HepG2 (cell line): ENCODE measurements around the gene LIME1. TPM values are rescaled to one million over a fixed set of nuclear protein-coding genes. Genes with fewer than 3 reads are reported as not detected.

ENCODE experiments used
- CBX1 ChIP-seq: IDR thresholded peaks from one replicate; pipeline ENCODE4 v1.6.1; 2016; ENCODE audit warnings: antibody characterized with exemption, low read depth
- HDAC6 ChIP-seq: fragments of 200-600 bp; sonication (generic); IDR thresholded peaks from 2 replicates; pipeline ENCODE4 v1.7.0; 2017; ENCODE audit warnings: mild to moderate bottlenecking, antibody characterized with exemption, low read length, low read depth
- ISL2 ChIP-seq: sonication (generic); formaldehyde crosslinking; IDR thresholded peaks from 2 replicates; pipeline ENCODE4 v1.5.0; 2020; ENCODE audit warnings: missing genetic modification reagents
- KLF6 ChIP-seq: IDR thresholded peaks from 2 replicates; pipeline ENCODE4 v1.8.0; 2016; ENCODE audit warnings: missing biosample characterization, missing genetic modification reagents
- MXD3 ChIP-seq: IDR thresholded peaks from 2 replicates; pipeline ENCODE4 v1.6.1; 2016; ENCODE audit warnings: mild to moderate bottlenecking, missing biosample characterization, missing genetic modification reagents
- NFKBIZ ChIP-seq: IDR thresholded peaks from 2 replicates; pipeline ENCODE4 v1.6.1; 2018; ENCODE audit warnings: missing genetic modification reagents, missing compliant biosample characterization
- PAWR ChIP-seq: sonication (generic); formaldehyde crosslinking; IDR thresholded peaks from 2 replicates; pipeline ENCODE4 v1.4.0; 2020; ENCODE audit warnings: missing genetic modification reagents, mild to moderate bottlenecking, borderline replicate concordance
- RARA ChIP-seq: IDR thresholded peaks from 2 replicates; pipeline ENCODE4 v1.6.1; 2016; ENCODE audit warnings: missing genetic modification reagents, missing compliant biosample characterization
- SMARCE1 ChIP-seq: fragments of 450-650 bp; IDR thresholded peaks from 2 replicates; pipeline ENCODE4 v1.6.1; 2017; ENCODE audit warnings: borderline replicate concordance
- ZFP41 ChIP-seq: sonication (generic); formaldehyde crosslinking; IDR thresholded peaks from 2 replicates; pipeline ENCODE4 v1.4.0; 2020; ENCODE audit warnings: mild to moderate bottlenecking, missing genetic modification reagents, borderline replicate concordance
- ZNF263 ChIP-seq: sonication (generic); formaldehyde crosslinking; IDR thresholded peaks from 2 replicates; pipeline ENCODE4 v1.4.0; 2020; ENCODE audit warnings: missing genetic modification reagents
- ZNF329 ChIP-seq: sonication (generic); formaldehyde crosslinking; IDR thresholded peaks from 2 replicates; pipeline ENCODE4 v1.9.0; 2021; ENCODE audit warnings: low read depth, mild to moderate bottlenecking, missing genetic modification reagents
- ZNF343 ChIP-seq: sonication (generic); formaldehyde crosslinking; IDR thresholded peaks from 2 replicates; pipeline ENCODE4 v1.4.0; 2020; ENCODE audit warnings: mild to moderate bottlenecking, missing genetic modification reagents
- ZNF362 ChIP-seq: sonication (generic); formaldehyde crosslinking; IDR thresholded peaks from 2 replicates; pipeline ENCODE4 v1.4.0; 2020; ENCODE audit warnings: missing genetic modification reagents, mild to moderate bottlenecking, borderline replicate concordance
- ZNF569 ChIP-seq: sonication (generic); formaldehyde crosslinking; IDR thresholded peaks from 2 replicates; pipeline ENCODE4 v1.5.0; 2020; ENCODE audit warnings: mild to moderate bottlenecking, missing genetic modification reagents, moderate library complexity, borderline replicate concordance
- ZNF737 ChIP-seq: sonication (generic); formaldehyde crosslinking; IDR thresholded peaks from 2 replicates; pipeline ENCODE4 v1.5.0; 2020; ENCODE audit warnings: missing genetic modification reagents, mild to moderate bottlenecking, borderline replicate concordance
- polyA plus RNA-seq, 8 experiments: library from polyadenylated mRNA; depleted of rRNA in 3 of 8; stranded (reverse) in 7 of 8; unstranded in 1 of 8; fragments of >200 nt; fragmentation: Illumina TruSeq in 4 of 8; extraction: Trizol in 4 of 8; gene quantifications; 2 replicates each; pipeline versions ENCODE4 v1.2.1 to v1.2.3, GENCODE V29; 2011 to 2016; ENCODE audit warnings: low read depth in 4 of 8, missing spikeins in 1 of 8, mixed read lengths in 1 of 8; ENCODE audit not compliant: insufficient read depth in 1 of 8
- total RNA-seq, 5 experiments: library from RNA; depleted of rRNA; stranded (reverse); fragments of >200 nt; fragmentation: Illumina TruSeq; extraction: Trizol; gene quantifications; 2 replicates each; pipeline ENCODE4 v1.2.3, GENCODE V29; 2016; ENCODE audit warnings: low read depth in 1 of 5
- TF ChIP-seq, protein P1 (sequence below): sonication (generic); formaldehyde crosslinking; IDR thresholded peaks from 2 replicates; pipeline ENCODE4 v1.4.0; 2020; ENCODE audit warnings: low read depth, missing genetic modification reagents
- TF ChIP-seq, protein P2 (sequence below): sonication (generic); formaldehyde crosslinking; IDR thresholded peaks from 2 replicates; pipeline ENCODE4 v1.5.0; 2020; ENCODE audit warnings: missing genetic modification reagents
- TF ChIP-seq, protein P3 (sequence below), 2 experiments: IDR thresholded peaks; 2 replicates each; pipeline ENCODE4 v1.6.1; 2011 to 2012; ENCODE audit warnings: low read length in 2 of 2, borderline replicate concordance in 1 of 2, low read depth in 1 of 2, mild to moderate bottlenecking in 1 of 2, moderate library complexity in 1 of 2

Gene LIME1
- total and polyA plus RNA-seq, 2 of the 13 experiments (the other 11 are each of a cell fraction or from before 2014, with no cell fraction given) = 13.0 to 61.5 TPM

DNA sequence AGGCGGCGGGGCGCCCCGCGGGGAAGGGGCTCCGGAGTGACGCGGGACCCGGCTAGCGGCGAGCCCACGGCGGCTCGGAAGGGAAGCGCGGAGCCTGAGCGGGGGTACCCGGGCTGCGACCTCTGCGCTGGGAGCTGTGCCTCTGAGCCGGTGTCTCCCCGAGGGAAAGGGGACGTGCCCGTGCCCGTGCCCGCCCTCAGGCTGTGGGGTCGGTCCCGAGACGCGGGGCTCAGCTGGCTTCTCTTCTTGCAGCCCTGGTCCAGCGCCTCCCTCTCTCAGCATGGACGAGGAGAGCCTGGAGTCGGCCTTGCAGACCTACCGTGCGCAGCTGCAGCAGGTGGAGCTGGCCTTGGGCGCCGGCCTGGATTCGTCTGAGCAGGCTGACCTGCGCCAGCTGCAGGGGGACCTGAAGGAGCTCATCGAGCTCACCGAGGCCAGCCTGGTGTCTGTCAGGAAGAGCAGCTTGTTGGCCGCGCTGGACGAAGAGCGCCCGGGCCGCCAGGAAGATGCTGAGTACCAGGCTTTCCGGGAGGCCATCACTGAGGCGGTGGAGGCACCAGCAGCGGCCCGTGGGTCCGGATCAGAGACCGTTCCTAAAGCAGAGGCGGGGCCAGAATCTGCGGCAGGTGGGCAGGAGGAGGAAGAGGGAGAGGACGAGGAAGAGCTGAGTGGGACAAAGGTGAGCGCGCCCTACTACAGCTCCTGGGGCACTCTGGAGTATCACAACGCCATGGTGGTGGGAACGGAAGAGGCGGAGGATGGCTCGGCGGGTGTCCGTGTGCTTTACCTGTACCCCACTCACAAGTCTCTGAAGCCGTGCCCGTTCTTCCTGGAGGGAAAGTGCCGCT lies 27.9 kb upstream of the LIME1 start (continued):
- TF ChIP-seq ZNF362 = no peak
- TF ChIP-seq ZNF329 (CRISPR knock-in tag) = no peak
- TF ChIP-seq ZNF569 (CRISPR knock-in tag) = no peak
- TF ChIP-seq ZNF263 (CRISPR knock-in tag) = no peak
- TF ChIP-seq MXD3 (CRISPR knock-in tag) = no peak
- TF ChIP-seq ZNF343 (CRISPR knock-in tag) = peak; percentile 71; the same call in 1 of the 2 replicates
- no peak for TF ChIP-seq RARA (CRISPR knock-in tag)
- no peak for TF ChIP-seq CBX1
- TF ChIP-seq, protein P1, sequence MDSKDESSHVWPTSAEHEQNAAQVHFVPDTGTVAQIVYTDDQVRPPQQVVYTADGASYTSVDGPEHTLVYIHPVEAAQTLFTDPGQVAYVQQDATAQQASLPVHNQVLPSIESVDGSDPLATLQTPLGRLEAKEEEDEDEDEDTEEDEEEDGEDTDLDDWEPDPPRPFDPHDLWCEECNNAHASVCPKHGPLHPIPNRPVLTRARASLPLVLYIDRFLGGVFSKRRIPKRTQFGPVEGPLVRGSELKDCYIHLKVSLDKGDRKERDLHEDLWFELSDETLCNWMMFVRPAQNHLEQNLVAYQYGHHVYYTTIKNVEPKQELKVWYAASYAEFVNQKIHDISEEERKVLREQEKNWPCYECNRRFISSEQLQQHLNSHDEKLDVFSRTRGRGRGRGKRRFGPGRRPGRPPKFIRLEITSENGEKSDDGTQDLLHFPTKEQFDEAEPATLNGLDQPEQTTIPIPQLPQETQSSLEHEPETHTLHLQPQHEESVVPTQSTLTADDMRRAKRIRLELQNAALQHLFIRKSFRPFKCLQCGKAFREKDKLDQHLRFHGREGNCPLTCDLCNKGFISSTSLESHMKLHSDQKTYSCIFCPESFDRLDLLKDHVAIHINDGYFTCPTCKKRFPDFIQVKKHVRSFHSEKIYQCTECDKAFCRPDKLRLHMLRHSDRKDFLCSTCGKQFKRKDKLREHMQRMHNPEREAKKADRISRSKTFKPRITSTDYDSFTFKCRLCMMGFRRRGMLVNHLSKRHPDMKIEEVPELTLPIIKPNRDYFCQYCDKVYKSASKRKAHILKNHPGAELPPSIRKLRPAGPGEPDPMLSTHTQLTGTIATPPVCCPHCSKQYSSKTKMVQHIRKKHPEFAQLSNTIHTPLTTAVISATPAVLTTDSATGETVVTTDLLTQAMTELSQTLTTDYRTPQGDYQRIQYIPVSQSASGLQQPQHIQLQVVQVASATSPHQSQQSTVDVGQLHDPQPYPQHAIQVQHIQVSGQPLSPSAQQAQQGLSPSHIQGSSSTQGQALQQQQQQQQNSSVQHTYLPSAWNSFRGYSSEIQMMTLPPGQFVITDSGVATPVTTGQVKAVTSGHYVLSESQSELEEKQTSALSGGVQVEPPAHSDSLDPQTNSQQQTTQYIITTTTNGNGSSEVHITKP (CRISPR knock-in tag) = 0 out of 2 replicates have a peak, but pooled peaks have one; percentile 18
- no peak for TF ChIP-seq ZFP41 (CRISPR knock-in tag)
- TF ChIP-seq, protein P2, sequence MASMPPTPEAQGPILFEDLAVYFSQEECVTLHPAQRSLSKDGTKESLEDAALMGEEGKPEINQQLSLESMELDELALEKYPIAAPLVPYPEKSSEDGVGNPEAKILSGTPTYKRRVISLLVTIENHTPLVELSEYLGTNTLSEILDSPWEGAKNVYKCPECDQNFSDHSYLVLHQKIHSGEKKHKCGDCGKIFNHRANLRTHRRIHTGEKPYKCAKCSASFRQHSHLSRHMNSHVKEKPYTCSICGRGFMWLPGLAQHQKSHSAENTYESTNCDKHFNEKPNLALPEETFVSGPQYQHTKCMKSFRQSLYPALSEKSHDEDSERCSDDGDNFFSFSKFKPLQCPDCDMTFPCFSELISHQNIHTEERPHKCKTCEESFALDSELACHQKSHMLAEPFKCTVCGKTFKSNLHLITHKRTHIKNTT (CRISPR knock-in tag) = no peak
- no peak for TF ChIP-seq KLF6 (CRISPR knock-in tag)
- no peak for TF ChIP-seq HDAC6
- no peak for TF ChIP-seq ISL2 (CRISPR knock-in tag)
- TF ChIP-seq, protein P3, sequence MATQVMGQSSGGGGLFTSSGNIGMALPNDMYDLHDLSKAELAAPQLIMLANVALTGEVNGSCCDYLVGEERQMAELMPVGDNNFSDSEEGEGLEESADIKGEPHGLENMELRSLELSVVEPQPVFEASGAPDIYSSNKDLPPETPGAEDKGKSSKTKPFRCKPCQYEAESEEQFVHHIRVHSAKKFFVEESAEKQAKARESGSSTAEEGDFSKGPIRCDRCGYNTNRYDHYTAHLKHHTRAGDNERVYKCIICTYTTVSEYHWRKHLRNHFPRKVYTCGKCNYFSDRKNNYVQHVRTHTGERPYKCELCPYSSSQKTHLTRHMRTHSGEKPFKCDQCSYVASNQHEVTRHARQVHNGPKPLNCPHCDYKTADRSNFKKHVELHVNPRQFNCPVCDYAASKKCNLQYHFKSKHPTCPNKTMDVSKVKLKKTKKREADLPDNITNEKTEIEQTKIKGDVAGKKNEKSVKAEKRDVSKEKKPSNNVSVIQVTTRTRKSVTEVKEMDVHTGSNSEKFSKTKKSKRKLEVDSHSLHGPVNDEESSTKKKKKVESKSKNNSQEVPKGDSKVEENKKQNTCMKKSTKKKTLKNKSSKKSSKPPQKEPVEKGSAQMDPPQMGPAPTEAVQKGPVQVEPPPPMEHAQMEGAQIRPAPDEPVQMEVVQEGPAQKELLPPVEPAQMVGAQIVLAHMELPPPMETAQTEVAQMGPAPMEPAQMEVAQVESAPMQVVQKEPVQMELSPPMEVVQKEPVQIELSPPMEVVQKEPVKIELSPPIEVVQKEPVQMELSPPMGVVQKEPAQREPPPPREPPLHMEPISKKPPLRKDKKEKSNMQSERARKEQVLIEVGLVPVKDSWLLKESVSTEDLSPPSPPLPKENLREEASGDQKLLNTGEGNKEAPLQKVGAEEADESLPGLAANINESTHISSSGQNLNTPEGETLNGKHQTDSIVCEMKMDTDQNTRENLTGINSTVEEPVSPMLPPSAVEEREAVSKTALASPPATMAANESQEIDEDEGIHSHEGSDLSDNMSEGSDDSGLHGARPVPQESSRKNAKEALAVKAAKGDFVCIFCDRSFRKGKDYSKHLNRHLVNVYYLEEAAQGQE (IDR thresholded peaks at IDR 0.05; ENCODE audit: borderline replicate concordance in 1 of 2, low read depth in 1 of 2, low read length in 2 of 2) = no peak
- peak; percentile 78; the same call in 1 of the 2 replicates for TF ChIP-seq PAWR (CRISPR knock-in tag)
- TF ChIP-seq NFKBIZ (CRISPR knock-in tag) = no peak
- TF ChIP-seq ZNF737 (CRISPR knock-in tag) = 0 out of 2 replicates have a peak, but pooled peaks have one; percentile 73
- no peak for TF ChIP-seq SMARCE1
